HEK293 (cell line): Measurements from ENCODE around the gene SLC28A1.

ENCODE experiments used
- BCL11A ChIP-seq: fragments of 450-650 bp; formaldehyde crosslinking; IDR thresholded peaks from 2 replicates; pipeline ENCODE4 v1.5.1; 2016; ENCODE audit warnings: low read depth, missing biosample characterization, missing genetic modification characterization
- GLIS1 ChIP-seq: fragments of 450-650 bp; formaldehyde crosslinking; IDR thresholded peaks from 2 replicates; pipeline ENCODE4 v1.5.1; 2016; ENCODE audit warnings: missing biosample characterization, missing genetic modification characterization
- GLIS2 ChIP-seq: fragments of 450-650 bp; formaldehyde crosslinking; IDR thresholded peaks from 2 replicates; pipeline ENCODE4 v1.5.1; 2016; ENCODE audit warnings: missing biosample characterization, missing genetic modification characterization
- HOXC10 ChIP-seq: sonication (generic); formaldehyde crosslinking; IDR thresholded peaks from 2 replicates; pipeline ENCODE4 v1.8.1; 2023; ENCODE audit warnings: mild to moderate bottlenecking, missing genetic modification reagents
- KLF1 ChIP-seq: fragments of 450-650 bp; formaldehyde crosslinking; IDR thresholded peaks from 2 replicates; pipeline ENCODE4 v1.5.1; 2016; ENCODE audit warnings: missing biosample characterization, missing genetic modification characterization
- KLF16 ChIP-seq: fragments of 450-650 bp; formaldehyde crosslinking; IDR thresholded peaks from 2 replicates; pipeline ENCODE4 v1.5.1; 2017; ENCODE audit warnings: missing biosample characterization, missing genetic modification characterization
- PATZ1 ChIP-seq: fragments of 450-650 bp; formaldehyde crosslinking; IDR thresholded peaks from 2 replicates; pipeline ENCODE4 v1.5.1; 2016; ENCODE audit warnings: missing biosample characterization, missing genetic modification characterization
- SP3 ChIP-seq: fragments of 450-650 bp; formaldehyde crosslinking; IDR thresholded peaks from 2 replicates; pipeline ENCODE4 v1.5.1; 2016; ENCODE audit warnings: missing biosample characterization, missing genetic modification characterization
- TRIM28 ChIP-seq: IDR thresholded peaks from 2 replicates; pipeline ENCODE4 v1.6.1; 2011; ENCODE audit warnings: low read length, control low read depth, borderline replicate concordance
- ZBTB44 ChIP-seq: fragments of 450-650 bp; IDR thresholded peaks from 2 replicates; pipeline ENCODE4 v1.5.1; 2018; ENCODE audit warnings: missing biosample characterization, mild to moderate bottlenecking, missing genetic modification characterization
- ZEB2 ChIP-seq: fragments of 450-650 bp; formaldehyde crosslinking; IDR thresholded peaks from 2 replicates; pipeline ENCODE4 v1.5.1; 2016; ENCODE audit warnings: missing biosample characterization, missing genetic modification characterization
- ZNF114 ChIP-seq: fragments of 450-650 bp; formaldehyde crosslinking; IDR thresholded peaks from 2 replicates; pipeline ENCODE4 v1.5.0; 2017; ENCODE audit warnings: missing biosample characterization, missing genetic modification characterization
- ZNF175 ChIP-seq: fragments of 450-650 bp; formaldehyde crosslinking; IDR thresholded peaks from 2 replicates; pipeline ENCODE4 v1.5.1; 2016; ENCODE audit warnings: missing biosample characterization, missing genetic modification characterization
- ZNF24 ChIP-seq: fragments of 450-650 bp; formaldehyde crosslinking; IDR thresholded peaks from 2 replicates; pipeline ENCODE4 v1.5.1; 2016; ENCODE audit warnings: missing biosample characterization, missing genetic modification characterization
- ZNF561 ChIP-seq: fragments of 450-650 bp; IDR thresholded peaks from 2 replicates; pipeline ENCODE4 v1.5.1; 2018; ENCODE audit warnings: missing biosample characterization, missing genetic modification characterization, borderline replicate concordance
- ZNF600 ChIP-seq: fragments of 450-650 bp; formaldehyde crosslinking; IDR thresholded peaks from 2 replicates; pipeline ENCODE4 v1.5.1; 2016; ENCODE audit warnings: missing biosample characterization, missing genetic modification characterization
- ZNF660 ChIP-seq: fragments of 450-650 bp; IDR thresholded peaks from 2 replicates; pipeline ENCODE4 v1.5.1; 2018; ENCODE audit warnings: missing biosample characterization, mild to moderate bottlenecking, missing genetic modification characterization
- ZNF843 ChIP-seq: fragments of 450-650 bp; formaldehyde crosslinking; IDR thresholded peaks from 2 replicates; pipeline ENCODE4 v1.5.1; 2016; ENCODE audit warnings: missing biosample characterization, missing genetic modification characterization
- ZSCAN30 ChIP-seq: fragments of 450-650 bp; IDR thresholded peaks from 2 replicates; pipeline ENCODE4 v1.5.1; 2018; ENCODE audit warnings: missing biosample characterization, mild to moderate bottlenecking, missing genetic modification characterization, moderate library complexity
- TF ChIP-seq, protein P1 (sequence below): fragments of 450-650 bp; formaldehyde crosslinking; IDR thresholded peaks from 2 replicates; pipeline ENCODE4 v1.5.1; 2017; ENCODE audit warnings: missing biosample characterization, missing genetic modification characterization
- TF ChIP-seq, protein P2 (sequence below): fragments of 450-650 bp; formaldehyde crosslinking; IDR thresholded peaks from 2 replicates; pipeline ENCODE4 v1.5.1; 2016; ENCODE audit warnings: missing biosample characterization, missing genetic modification characterization
- TF ChIP-seq, protein P3 (sequence below): fragments of 450-650 bp; formaldehyde crosslinking; IDR thresholded peaks from 2 replicates; pipeline ENCODE4 v1.5.1; 2016; ENCODE audit warnings: missing biosample characterization, missing genetic modification characterization
- TF ChIP-seq, protein P4 (sequence below): fragments of 450-650 bp; formaldehyde crosslinking; IDR thresholded peaks from 2 replicates; pipeline ENCODE4 v1.5.1; 2016; ENCODE audit warnings: missing biosample characterization, missing genetic modification characterization, borderline replicate concordance

SLC28A1 gene

GRCh38 chr15:84914909-84915605 lies 30.6 kb downstream of the SLC28A1 start (continued):
- no peak for TF ChIP-seq ZNF175 (tag by site-specific recombination)
- peak; percentile 69 for TF ChIP-seq SP3 (tag by site-specific recombination)
- no peak for TF ChIP-seq HOXC10 (CRISPR knock-in tag)
- TF ChIP-seq, protein P1, sequence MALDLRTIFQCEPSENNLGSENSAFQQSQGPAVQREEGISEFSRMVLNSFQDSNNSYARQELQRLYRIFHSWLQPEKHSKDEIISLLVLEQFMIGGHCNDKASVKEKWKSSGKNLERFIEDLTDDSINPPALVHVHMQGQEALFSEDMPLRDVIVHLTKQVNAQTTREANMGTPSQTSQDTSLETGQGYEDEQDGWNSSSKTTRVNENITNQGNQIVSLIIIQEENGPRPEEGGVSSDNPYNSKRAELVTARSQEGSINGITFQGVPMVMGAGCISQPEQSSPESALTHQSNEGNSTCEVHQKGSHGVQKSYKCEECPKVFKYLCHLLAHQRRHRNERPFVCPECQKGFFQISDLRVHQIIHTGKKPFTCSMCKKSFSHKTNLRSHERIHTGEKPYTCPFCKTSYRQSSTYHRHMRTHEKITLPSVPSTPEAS: no peak
- TF ChIP-seq ZEB2 (tag by site-specific recombination): peak; percentile 87
- TF ChIP-seq ZNF24: peak; percentile 73
- TF ChIP-seq KLF1 (tag by site-specific recombination): peak; percentile 25; the same call in 1 of the 2 replicates
- no peak; the same call in 1 of the 2 replicates for TF ChIP-seq ZSCAN30 (tag by site-specific recombination)
- TF ChIP-seq, protein P2, sequence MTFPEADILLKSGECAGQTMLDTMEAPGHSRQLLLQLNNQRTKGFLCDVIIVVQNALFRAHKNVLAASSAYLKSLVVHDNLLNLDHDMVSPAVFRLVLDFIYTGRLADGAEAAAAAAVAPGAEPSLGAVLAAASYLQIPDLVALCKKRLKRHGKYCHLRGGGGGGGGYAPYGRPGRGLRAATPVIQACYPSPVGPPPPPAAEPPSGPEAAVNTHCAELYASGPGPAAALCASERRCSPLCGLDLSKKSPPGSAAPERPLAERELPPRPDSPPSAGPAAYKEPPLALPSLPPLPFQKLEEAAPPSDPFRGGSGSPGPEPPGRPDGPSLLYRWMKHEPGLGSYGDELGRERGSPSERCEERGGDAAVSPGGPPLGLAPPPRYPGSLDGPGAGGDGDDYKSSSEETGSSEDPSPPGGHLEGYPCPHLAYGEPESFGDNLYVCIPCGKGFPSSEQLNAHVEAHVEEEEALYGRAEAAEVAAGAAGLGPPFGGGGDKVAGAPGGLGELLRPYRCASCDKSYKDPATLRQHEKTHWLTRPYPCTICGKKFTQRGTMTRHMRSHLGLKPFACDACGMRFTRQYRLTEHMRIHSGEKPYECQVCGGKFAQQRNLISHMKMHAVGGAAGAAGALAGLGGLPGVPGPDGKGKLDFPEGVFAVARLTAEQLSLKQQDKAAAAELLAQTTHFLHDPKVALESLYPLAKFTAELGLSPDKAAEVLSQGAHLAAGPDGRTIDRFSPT (tag by site-specific recombination): peak; percentile 95
- TF ChIP-seq, protein P3, sequence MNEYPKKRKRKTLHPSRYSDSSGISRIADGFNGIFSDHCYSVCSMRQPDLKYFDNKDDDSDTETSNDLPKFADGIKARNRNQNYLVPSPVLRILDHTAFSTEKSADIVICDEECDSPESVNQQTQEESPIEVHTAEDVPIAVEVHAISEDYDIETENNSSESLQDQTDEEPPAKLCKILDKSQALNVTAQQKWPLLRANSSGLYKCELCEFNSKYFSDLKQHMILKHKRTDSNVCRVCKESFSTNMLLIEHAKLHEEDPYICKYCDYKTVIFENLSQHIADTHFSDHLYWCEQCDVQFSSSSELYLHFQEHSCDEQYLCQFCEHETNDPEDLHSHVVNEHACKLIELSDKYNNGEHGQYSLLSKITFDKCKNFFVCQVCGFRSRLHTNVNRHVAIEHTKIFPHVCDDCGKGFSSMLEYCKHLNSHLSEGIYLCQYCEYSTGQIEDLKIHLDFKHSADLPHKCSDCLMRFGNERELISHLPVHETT: peak; percentile 74; the same call in 1 of the 2 replicates
- TF ChIP-seq ZNF600 (tag by site-specific recombination): peak; percentile 95
- TF ChIP-seq GLIS2: peak; percentile 82
- peak; percentile 95 for TF ChIP-seq GLIS1
- TF ChIP-seq KLF16 (tag by site-specific recombination): peak; percentile 75; the same call in 1 of the 2 replicates
- peak; percentile 85 for TF ChIP-seq BCL11A (tag by site-specific recombination)
- TF ChIP-seq, protein P4, sequence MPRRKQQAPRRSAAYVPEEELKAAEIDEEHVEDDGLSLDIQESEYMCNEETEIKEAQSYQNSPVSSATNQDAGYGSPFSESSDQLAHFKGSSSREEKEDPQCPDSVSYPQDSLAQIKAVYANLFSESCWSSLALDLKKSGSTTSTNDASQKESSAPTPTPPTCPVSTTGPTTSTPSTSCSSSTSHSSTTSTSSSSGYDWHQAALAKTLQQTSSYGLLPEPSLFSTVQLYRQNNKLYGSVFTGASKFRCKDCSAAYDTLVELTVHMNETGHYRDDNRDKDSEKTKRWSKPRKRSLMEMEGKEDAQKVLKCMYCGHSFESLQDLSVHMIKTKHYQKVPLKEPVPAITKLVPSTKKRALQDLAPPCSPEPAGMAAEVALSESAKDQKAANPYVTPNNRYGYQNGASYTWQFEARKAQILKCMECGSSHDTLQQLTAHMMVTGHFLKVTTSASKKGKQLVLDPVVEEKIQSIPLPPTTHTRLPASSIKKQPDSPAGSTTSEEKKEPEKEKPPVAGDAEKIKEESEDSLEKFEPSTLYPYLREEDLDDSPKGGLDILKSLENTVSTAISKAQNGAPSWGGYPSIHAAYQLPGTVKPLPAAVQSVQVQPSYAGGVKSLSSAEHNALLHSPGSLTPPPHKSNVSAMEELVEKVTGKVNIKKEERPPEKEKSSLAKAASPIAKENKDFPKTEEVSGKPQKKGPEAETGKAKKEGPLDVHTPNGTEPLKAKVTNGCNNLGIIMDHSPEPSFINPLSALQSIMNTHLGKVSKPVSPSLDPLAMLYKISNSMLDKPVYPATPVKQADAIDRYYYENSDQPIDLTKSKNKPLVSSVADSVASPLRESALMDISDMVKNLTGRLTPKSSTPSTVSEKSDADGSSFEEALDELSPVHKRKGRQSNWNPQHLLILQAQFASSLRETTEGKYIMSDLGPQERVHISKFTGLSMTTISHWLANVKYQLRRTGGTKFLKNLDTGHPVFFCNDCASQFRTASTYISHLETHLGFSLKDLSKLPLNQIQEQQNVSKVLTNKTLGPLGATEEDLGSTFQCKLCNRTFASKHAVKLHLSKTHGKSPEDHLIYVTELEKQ (tag by site-specific recombination): peak; percentile 90
- TF ChIP-seq ZBTB44: peak; percentile 54
- peak; percentile 84 for TF ChIP-seq TRIM28
- TF ChIP-seq PATZ1 (tag by site-specific recombination): peak; percentile 93
- TF ChIP-seq ZNF114 (tag by site-specific recombination): no peak
- no peak for TF ChIP-seq ZNF561
- peak; percentile 45; the same call in 1 of the 2 replicates for TF ChIP-seq ZNF843 (tag by site-specific recombination)
- peak; percentile 64; the same call in 1 of the 2 replicates for TF ChIP-seq ZNF660 (tag by site-specific recombination)
